Smooth muscle cell of trachea (primary cell): ENCODE results near the gene KCTD8. TPM values are rescaled to one million over a fixed set of nuclear protein-coding genes. Genes with fewer than 3 reads are reported as not detected.

Experiments used
- total RNA-seq: library from RNA; depleted of rRNA; stranded (reverse); fragments of >200 nt; gene quantifications from 2 replicates; pipeline ENCODE4 v1.2.1, GENCODE V29; 2014

KCTD8 gene
- under 0.01 and 0.15 TPM in 2 replicates for total RNA-seq

GRCh38 chr4:44448521-44449461, at the start of gene KCTD8:
TSS of gene KCTD8 (minus strand) at chr4:44448809.

Other genes with a start within 250 kb of the KCTD8 start
- gene YIPF7, start 202.8 kb upstream of the KCTD8 start, total RNA-seq: not detected in 2 replicates
- gene GUF1, start 229.6 kb upstream of the KCTD8 start, total RNA-seq: 12.2 and 15.3 TPM in 2 replicates